K562 (cell line): ENCODE data around the gene ZNF618. TPM values are rescaled to one million over a fixed set of nuclear protein-coding genes. Genes with fewer than 3 reads are reported as not detected.
A peak's percentile ranks its signal among the peaks of the same experiment; 100 is the strongest.

Source experiments
- ATAC-seq: fragments of 200-7000 bp; cut with Tn5 transposase; 3 replicates; pipeline ENCODE4 v1.9.1; 2020; ENCODE audit warnings: moderate library complexity
- BruUV-seq: library from RNA; stranded (reverse); fragments of 400-500 nt; replicated peaks from 2 replicates; lab custom pipeline; 2021; lab: Mats Ljungman, UMichigan
- CTCF ChIA-PET: fragments of 300-600 bp; formaldehyde crosslinking; extraction: SDS; loops from one replicate; lab custom pipeline; 2021; ENCODE audit warnings: low intra/inter-chr PET ratio; lab: Yijun Ruan, JAX
- POLR2A ChIA-PET: fragments of 300-600, 350-650 bp; sonication (Branson Sonifier 250); formaldehyde crosslinking; extraction: SDS; loops from one replicate; lab custom pipeline; 2021; ENCODE audit warnings: antibody characterized with exemption, inconsistent platforms; lab: Yijun Ruan, JAX
- DNase-seq, 4 experiments: peaks; one replicate each; pipeline versions ENCODE4 v3.0.0 to v3.0.0-alpha.2; 2011 to 2018; ENCODE audit warnings: low spot score in 3 of 4, mixed read lengths in 3 of 4; ENCODE audit errors: extremely low read depth in 1 of 4
- FAIRE-seq: peaks from 2 replicates; lab custom pipeline; 2011; peaks lifted over from hg19 to GRCh38; lab: Jason Lieb, UNC
- H2AFZ ChIP-seq: 2 replicates; pipeline ENCODE4 v1.6.0; 2011; ENCODE audit warnings: low read depth, low read length, control low read depth, inconsistent platforms
- H3K27ac ChIP-seq: fragments of 200-600 bp; 3 replicates; pipeline ENCODE4 v1.8.0; 2011; ENCODE audit warnings: low read depth, mild to moderate bottlenecking, control low read depth, inconsistent platforms, low read length, moderate library complexity, mixed read lengths; ENCODE audit errors: extremely low read depth
- H3K27me3 ChIP-seq, 2 experiments: fragments of 300-600 bp in 1 of 2; 2 replicates in 1 of 2; 3 replicates in 1 of 2; pipeline versions ENCODE4 v1.6.0 to v1.8.0; 2011; ENCODE audit warnings: inconsistent platforms in 2 of 2, low read length in 2 of 2, mild to moderate bottlenecking in 1 of 2, mixed read lengths in 1 of 2, moderate library complexity in 1 of 2; ENCODE audit not compliant: control insufficient read depth in 2 of 2, insufficient read depth in 2 of 2
- H3K36me3 ChIP-seq: fragments of 300-600 bp; 3 replicates; pipeline ENCODE4 v1.8.0; 2011; ENCODE audit warnings: mild to moderate bottlenecking, low read length, inconsistent platforms; ENCODE audit not compliant: control insufficient read depth, insufficient read depth
- H3K4me1 ChIP-seq, 2 experiments: fragments of 200-600 bp in 1 of 2; replicated peaks in 1 of 2; 2 replicates in 1 of 2; 3 replicates in 1 of 2; pipeline versions ENCODE4 v1.5.1 to v1.8.0; 2011; ENCODE audit warnings: inconsistent platforms in 2 of 2, low read length in 2 of 2, mild to moderate bottlenecking in 1 of 2, mixed read lengths in 1 of 2, moderate library complexity in 1 of 2; ENCODE audit not compliant: control insufficient read depth in 2 of 2, insufficient read depth in 2 of 2
- H3K4me2 ChIP-seq: 2 replicates; pipeline ENCODE4 v1.6.1; 2011; ENCODE audit warnings: low read length, control low read depth, inconsistent platforms, mixed read lengths; ENCODE audit not compliant: insufficient read depth
- H3K4me3 ChIP-seq: fragments of 200-600 bp; sonication (generic), shearing (Covaris generic); 2 replicates; pipeline ENCODE4 v1.5.1; 2016; ENCODE audit warnings: control low read depth, inconsistent platforms
- H3K79me2 ChIP-seq: fragments of 200-600 bp; 3 replicates; pipeline ENCODE4 v1.8.0; 2011; ENCODE audit warnings: low read length, inconsistent platforms; ENCODE audit not compliant: control insufficient read depth, insufficient read depth
- H3K9ac ChIP-seq, 2 experiments: 2 replicates each; pipeline versions ENCODE4 v1.6.0 to v1.6.1; 2011; ENCODE audit warnings: low read depth in 2 of 2, low read length in 2 of 2, control low read depth in 1 of 2, inconsistent platforms in 1 of 2, mild to moderate bottlenecking in 1 of 2, mixed read lengths in 1 of 2; ENCODE audit not compliant: insufficient read depth in 1 of 2
- H3K9me1 ChIP-seq: one replicate; pipeline ENCODE4 v1.6.0; 2011; ENCODE audit warnings: inconsistent platforms, mild to moderate bottlenecking, low read length, moderate library complexity; ENCODE audit not compliant: control insufficient read depth, insufficient read depth
- H3K9me3 ChIP-seq: replicated peaks from 2 replicates; pipeline ENCODE4 v1.5.1; 2011; ENCODE audit warnings: low read depth, low read length, inconsistent platforms; ENCODE audit not compliant: control insufficient read depth, insufficient read depth
- H4K20me1 ChIP-seq: replicated peaks from 2 replicates; pipeline ENCODE4 v1.6.1; 2011; ENCODE audit warnings: low read length, inconsistent platforms, mixed read lengths; ENCODE audit not compliant: control insufficient read depth, insufficient read depth
- AFF1 ChIP-seq, 2 experiments: fragments of 450-650 bp; IDR thresholded peaks; 2 replicates each; pipeline ENCODE4 v1.6.1; 2018; ENCODE audit warnings: mild to moderate bottlenecking in 2 of 2, low read depth in 1 of 2; ENCODE audit not compliant: partially characterized antibody in 2 of 2
- BRCA1 ChIP-seq, 2 experiments: fragments of 450-650 bp in 1 of 2; sonication (generic) in 1 of 2; formaldehyde crosslinking in 1 of 2; IDR thresholded peaks; 2 replicates each; pipeline versions ENCODE4 v1.5.0 to v1.6.1; 2017 to 2020; ENCODE audit warnings: mild to moderate bottlenecking in 1 of 2, missing genetic modification reagents in 1 of 2
- ETV1 ChIP-seq: fragments of 450-650 bp; conservative IDR thresholded peaks from 2 replicates; pipeline ENCODE4 v1.6.1; 2016; ENCODE audit warnings: missing genetic modification characterization, control low read depth, low read depth, missing compliant biosample characterization
- GABPB2 ChIP-seq: fragments of 250-450 bp; sonication (Bioruptor Pico); conservative IDR thresholded peaks from 2 replicates; pipeline ENCODE4 v1.5.1; 2021; ENCODE audit warnings: mild to moderate bottlenecking
- GMEB1 ChIP-seq: fragments of 250-450 bp; sonication (Bioruptor Pico); IDR thresholded peaks from 2 replicates; pipeline ENCODE4 v1.4.0; 2020; ENCODE audit warnings: mild to moderate bottlenecking
- HES1 ChIP-seq: fragments of 450-650 bp; IDR thresholded peaks from 2 replicates; pipeline ENCODE4 v1.6.1; 2016; ENCODE audit warnings: low read depth, mild to moderate bottlenecking, moderate library complexity
- KAT2B ChIP-seq: IDR thresholded peaks from one replicate; pipeline ENCODE4 v1.6.1; 2012; ENCODE audit warnings: low read depth, mild to moderate bottlenecking, control low read depth, inconsistent platforms, low read length, moderate library complexity
- MBD2 ChIP-seq: sonication (generic); IDR thresholded peaks from 2 replicates; pipeline ENCODE4 v1.6.1; 2016; ENCODE audit warnings: low read depth, borderline replicate concordance
- ZBTB7A ChIP-seq: IDR thresholded peaks from 2 replicates; pipeline ENCODE4 v1.6.1; 2011; ENCODE audit warnings: low read depth, mild to moderate bottlenecking, low read length, moderate library complexity, borderline replicate concordance; ENCODE audit not compliant: control insufficient read depth
- ZC3H4 ChIP-seq: sonication (generic); formaldehyde crosslinking; IDR thresholded peaks from 2 replicates; pipeline ENCODE4 v1.9.0; 2021; ENCODE audit warnings: missing genetic modification reagents, borderline replicate concordance
- ZFP30 ChIP-seq: fragments of 250-450 bp; sonication (Bioruptor Pico); IDR thresholded peaks from 2 replicates; pipeline ENCODE4 v1.8.0; 2022; ENCODE audit warnings: moderate library complexity, mild to moderate bottlenecking, inconsistent platforms, borderline replicate concordance
- ZNF347 ChIP-seq: fragments of 450-650 bp; formaldehyde crosslinking; IDR thresholded peaks from 2 replicates; pipeline ENCODE4 v1.4.0; 2020; ENCODE audit warnings: low read depth, mild to moderate bottlenecking, moderate library complexity
- ZNF76 ChIP-seq: fragments of 250-450 bp; sonication (Bioruptor Pico); IDR thresholded peaks from 2 replicates; pipeline ENCODE4 v1.4.0; 2020; ENCODE audit warnings: mild to moderate bottlenecking, moderate library complexity, borderline replicate concordance
- WGBS: fragments of 100-300 bp; shearing (Covaris generic); methylation state at CpG from one replicate; pipeline ENCODE4 v1.1.6; 2016; ENCODE audit warnings: low coverage, mixed read lengths; ENCODE audit not compliant: insufficient coverage; ENCODE audit errors: missing lambda C conversion rate; 5-methylcytosine and 5-hydroxymethylcytosine counted together
- in situ Hi-C: fragments of 300-500 bp; cut with MboI; formaldehyde crosslinking; loops from 4 replicates; pipeline ENCODE4 v1.15.0; 2018; ENCODE audit warnings: inconsistent platforms, mixed read lengths
- intact Hi-C: fragments of 100-400 bp; cut with micrococcal nuclease; formaldehyde crosslinking; loops from 2 replicates; pipeline ENCODE4 v1.14.2; 2022
- polyA plus RNA-seq, 8 experiments: library from polyadenylated mRNA; depleted of rRNA in 4 of 8; stranded (reverse) in 5 of 8; unstranded in 3 of 8; fragments of >200 nt; fragmentation: Nextera tagmentation in 2 of 8; fragmentation: Illumina TruSeq in 1 of 8; extraction: Ambion mirVana in 2 of 8; extraction: Trizol in 1 of 8; gene quantifications; 2 replicates each; pipeline versions ENCODE4 v1.2.1 to v1.2.3, GENCODE V29; 2011 to 2014; ENCODE audit warnings: inconsistent platforms in 1 of 8, missing spikeins in 1 of 8
- total RNA-seq, 7 experiments: library from RNA; depleted of rRNA in 6 of 7; stranded (reverse); fragments of >200 nt in 6 of 7; fragmentation: Illumina TruSeq in 2 of 7; extraction: Trizol in 2 of 7; gene quantifications; 2 replicates each; pipeline versions ENCODE4 v1.2.1 to v1.2.3, GENCODE V29; 2011 to 2021; ENCODE audit warnings: low replicate concordance in 1 of 7

ZNF618 gene
- total and polyA plus RNA-seq, 9 of the 15 experiments (the other 6 are each of a cell fraction or from before 2014, with no cell fraction given) = 0.08 to 13.7 (median 3.4) TPM

- no peak for TF ChIP-seq GMEB1
Measured at GRCh38 chr9:113873926-113874325, 2.2 kb upstream of the ZNF618 start (continued).

GRCh38 chr9:113875459-113876150 lies 504 bp upstream of the ZNF618 start:
- FAIRE-seq (no peak), DNase-seq (peak in 1 of 4 experiments; percentile 56), ATAC-seq (no peak)
- intact Hi-C loops = loop anchor here (2.0 to 10.0 kb wide), 2 partner anchors 69 to 141 kb away; no protein-coding TSS in a partner anchor
- Histone ChIP-seq H3K9ac (no peak overlapping the region), H4K20me1 (no peaks in the 10 kb centered on the region), H3K27ac (no peak overlapping the region), H3K4me2 (no peak overlapping the region), H3K9me3 (no peaks in the 10 kb centered on the region), H3K27me3 (peaks cover 0 to 5% of the 10 kb centered on the region in 2 experiments; a peak in 3 of 5 replicates), H3K4me1 (peaks cover 0 to 12% of the 10 kb centered on the region in 2 experiments; a peak in 2 of 5 replicates), H3K4me3 (peak overlapping the region; percentile 28), H3K79me2 (peaks cover 41% of the 10 kb centered on the region), H3K9me1 (no peaks in the 10 kb centered on the region), H2AFZ (0 out of 2 replicates have a peak overlapping the region, but pooled peaks have one; percentile 32), H3K36me3 (no peaks in the 10 kb centered on the region)
- CTCF ChIA-PET = no interaction called here
- 14% methylated on average over 15 of the region's 55 CpGs for WGBS
- no TSS peak for BruUV-seq
- in situ Hi-C loops = no loop called here
- POLR2A ChIA-PET = interaction anchor here (0.6 to 1.0 kb wide), 2 partner anchors 14 to 162 kb away, joined by 3 to 4 read pairs; no protein-coding TSS in a partner anchor
- TF ChIP-seq ZNF76 (no peak), ZBTB7A (peak; percentile 41; the same call in 1 of the 2 replicates), GABPB2 (no peak), HES1 (no peak), ZFP30 (no peak), ZNF347 (CRISPR knock-in tag) (no peak), BRCA1 (IDR thresholded peaks at IDR 0.05) (no peak), BRCA1 (CRISPR knock-in tag; IDR thresholded peaks at IDR 0.05) (no peak), ETV1 (tag) (no peak), AFF1 (IDR thresholded peaks at IDR 0.05; ENCODE audit: low read depth in 1 of 2, partially characterized antibody in 2 of 2) (no peak), ZC3H4 (CRISPR knock-in tag) (no peak), MBD2 (no peak), KAT2B (no peak)
